ENCODE measurements around the gene GNPTAB. TPM values are rescaled to one million over a fixed set of nuclear protein-coding genes. Genes with fewer than 3 reads are reported as not detected.

GNPTAB gene
- total RNA-seq, 1 donor from 2014 or later: 28.7 TPM

GRCh38 chr12:101855976-101856375, 25.2 kb upstream of the GNPTAB start:
- TF ChIP-seq POLR2A (IDR thresholded peaks at IDR 0.05) (no peak), POLR2AphosphoS5 (IDR thresholded peaks at IDR 0.05; ENCODE audit: insufficient read depth in 1 of 2, low read depth in 1 of 2) (no peak), CTCF (IDR thresholded peaks at IDR 0.05) (no peak)
- Histone ChIP-seq H3K9me3 (no peaks in the 10 kb centered on the region), H3K27ac (peak overlapping the region; percentile 24), H3K4me3 (no peak overlapping the region), H3K36me3 (no peaks in the 10 kb centered on the region), H3K27me3 (no peaks in the 10 kb centered on the region), H3K4me1 (peaks cover 20% of the 10 kb centered on the region)
- intact Hi-C loops (cut with DNase I): no loop called here
- no peak for DNase-seq (ENCODE audit: extremely low spot score in 2 of 2)

GRCh38 chr12:101855364-101855884, 24.7 kb upstream of the GNPTAB start:
- TF ChIP-seq POLR2AphosphoS5 (IDR thresholded peaks at IDR 0.05; ENCODE audit: insufficient read depth in 1 of 2, low read depth in 1 of 2) (no peak), POLR2A (IDR thresholded peaks at IDR 0.05) (no peak), CTCF (IDR thresholded peaks at IDR 0.05) (no peak)
- no peaks in the 10 kb centered on the region for H3K27me3 ChIP-seq
- H3K9me3 ChIP-seq: no peaks in the 10 kb centered on the region
- H3K36me3 ChIP-seq: no peaks in the 10 kb centered on the region
- intact Hi-C loops (cut with DNase I): no loop called here
- no peak overlapping the region for H3K4me3 ChIP-seq
- H3K27ac ChIP-seq: peak overlapping the region; percentile 24
- H3K4me1 ChIP-seq: peaks cover 20% of the 10 kb centered on the region
- no peak for DNase-seq (ENCODE audit: extremely low spot score in 2 of 2)

- Histone ChIP-seq H3K4me3 (no peak overlapping the region), H3K36me3 (no peaks in the 10 kb centered on the region), H3K27me3 (no peaks in the 10 kb centered on the region), H3K27ac (peak overlapping the region; percentile 24), H3K9me3 (no peaks in the 10 kb centered on the region), H3K4me1 (peaks cover 20% of the 10 kb centered on the region)
- TF ChIP-seq CTCF (IDR thresholded peaks at IDR 0.05): no peak
- TF ChIP-seq POLR2AphosphoS5 (IDR thresholded peaks at IDR 0.05; ENCODE audit: insufficient read depth in 1 of 2, low read depth in 1 of 2): no peak
- no peak for TF ChIP-seq POLR2A (IDR thresholded peaks at IDR 0.05)
- intact Hi-C loops (cut with DNase I): no loop called here
- no peak for DNase-seq (ENCODE audit: extremely low spot score in 2 of 2)
These were observed 24.0 kb upstream of the GNPTAB start for GRCh38 chr12:101854747-101855146.

DNA sequence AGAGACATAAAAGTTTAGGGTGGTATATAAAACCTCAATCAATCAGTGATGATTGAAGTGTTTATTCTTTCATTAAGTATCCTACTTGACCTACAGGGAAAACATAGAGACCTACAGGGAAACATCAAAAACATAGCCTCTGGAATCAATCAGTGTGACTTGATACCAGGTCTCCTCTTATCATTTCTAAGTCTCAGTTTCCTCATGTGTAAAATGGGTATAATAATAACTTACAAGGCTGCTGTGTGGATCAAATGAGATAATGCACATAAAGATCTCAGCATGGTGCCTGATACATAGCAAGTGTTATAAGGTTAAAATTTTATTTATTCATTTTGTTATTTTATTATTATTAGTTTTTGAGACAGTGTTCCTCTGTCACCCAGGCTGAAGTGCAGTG, 22.2 kb upstream of the GNPTAB start:
- intact Hi-C loops (cut with DNase I): no loop called here
- Histone ChIP-seq H3K4me3 (no peak overlapping the region), H3K4me1 (peaks cover 20% of the 10 kb centered on the region), H3K36me3 (no peaks in the 10 kb centered on the region), H3K27me3 (no peaks in the 10 kb centered on the region), H3K27ac (no peak overlapping the region), H3K9me3 (no peaks in the 10 kb centered on the region)
- no peak for DNase-seq (ENCODE audit: extremely low spot score in 2 of 2)
- no peak for TF ChIP-seq CTCF (IDR thresholded peaks at IDR 0.05)
- TF ChIP-seq POLR2A (IDR thresholded peaks at IDR 0.05): no peak
- TF ChIP-seq POLR2AphosphoS5 (IDR thresholded peaks at IDR 0.05; ENCODE audit: insufficient read depth in 1 of 2, low read depth in 1 of 2): no peak

DNA sequence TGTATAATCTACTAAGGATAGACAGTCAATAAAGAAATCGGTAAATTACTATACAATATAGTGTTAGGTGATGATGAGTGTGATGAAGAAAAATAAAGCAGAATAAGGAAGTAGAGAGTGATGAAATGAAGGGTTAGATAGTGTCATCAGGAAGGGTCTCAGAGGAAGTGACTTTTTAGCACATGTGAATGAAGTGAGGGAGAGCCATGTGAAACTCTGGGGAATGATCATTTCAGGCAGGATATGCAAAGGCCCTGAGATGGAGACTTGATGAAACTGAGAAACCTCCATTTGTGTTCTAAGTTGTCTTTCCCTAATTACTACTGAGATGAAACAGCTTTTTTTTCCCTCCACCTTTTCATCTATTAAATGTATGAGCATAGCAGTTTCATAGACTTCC, 19.4 kb upstream of the GNPTAB start:
- H3K27ac ChIP-seq: no peak overlapping the region

More for the DNA sequence above, 19.4 kb upstream of the GNPTAB start:
- no peaks in the 10 kb centered on the region for H3K27me3 ChIP-seq
- peaks cover 5% of the 10 kb centered on the region for H3K4me1 ChIP-seq
- no peaks in the 10 kb centered on the region for H3K9me3 ChIP-seq
- TF ChIP-seq CTCF (IDR thresholded peaks at IDR 0.05) (no peak), POLR2A (IDR thresholded peaks at IDR 0.05) (no peak), POLR2AphosphoS5 (IDR thresholded peaks at IDR 0.05; ENCODE audit: insufficient read depth in 1 of 2, low read depth in 1 of 2) (no peak)
- no peak overlapping the region for H3K4me3 ChIP-seq
- no peak for DNase-seq (ENCODE audit: extremely low spot score in 2 of 2)
- no peaks in the 10 kb centered on the region for H3K36me3 ChIP-seq
- intact Hi-C loops (cut with DNase I): no loop called here
